Loucy (cell line): ENCODE data around the gene PIM3.

Experiments
- EZH2phosphoT487 ChIP-seq: fragments of 200-600 bp; IDR thresholded peaks from 2 replicates; pipeline ENCODE4 v1.6.1; 2018; ENCODE audit warnings: antibody characterized with exemption, mild to moderate bottlenecking, moderate library complexity, borderline replicate concordance
- TF ChIP-seq, protein P1 (sequence below): fragments of 200-600 bp; sonication (generic); conservative IDR thresholded peaks from 2 replicates; pipeline ENCODE4 v1.5.1; 2014; ENCODE audit warnings: mild to moderate bottlenecking, antibody characterized with exemption, low read length

DNA sequence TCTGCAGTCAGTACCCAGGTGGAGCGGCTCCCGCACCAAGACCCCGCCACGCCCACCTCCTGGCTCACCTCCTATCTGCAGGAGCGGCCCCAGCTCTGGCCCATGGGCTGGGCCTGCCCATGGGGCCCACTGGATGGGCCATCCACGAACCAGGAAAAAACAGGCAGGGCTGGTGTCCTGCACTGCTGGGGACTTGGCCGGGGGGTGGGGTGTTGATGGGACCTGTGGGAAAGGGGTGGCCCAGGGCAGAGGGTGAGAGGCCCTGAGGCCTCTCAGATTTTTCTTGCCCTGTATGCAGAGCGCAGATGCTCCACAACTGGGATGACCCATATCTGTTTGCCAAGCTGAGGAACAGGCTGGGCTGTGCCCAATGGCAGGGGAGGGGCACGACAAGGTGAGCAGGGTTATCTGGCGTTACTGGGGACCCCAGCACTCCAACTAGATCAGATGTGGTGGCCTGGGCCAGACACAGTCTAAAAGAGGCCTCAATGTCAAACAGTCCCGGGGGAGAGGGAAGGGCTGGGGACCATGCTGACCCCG is 2.7 kb upstream of the PIM3 start:
- TF ChIP-seq, protein P1, sequence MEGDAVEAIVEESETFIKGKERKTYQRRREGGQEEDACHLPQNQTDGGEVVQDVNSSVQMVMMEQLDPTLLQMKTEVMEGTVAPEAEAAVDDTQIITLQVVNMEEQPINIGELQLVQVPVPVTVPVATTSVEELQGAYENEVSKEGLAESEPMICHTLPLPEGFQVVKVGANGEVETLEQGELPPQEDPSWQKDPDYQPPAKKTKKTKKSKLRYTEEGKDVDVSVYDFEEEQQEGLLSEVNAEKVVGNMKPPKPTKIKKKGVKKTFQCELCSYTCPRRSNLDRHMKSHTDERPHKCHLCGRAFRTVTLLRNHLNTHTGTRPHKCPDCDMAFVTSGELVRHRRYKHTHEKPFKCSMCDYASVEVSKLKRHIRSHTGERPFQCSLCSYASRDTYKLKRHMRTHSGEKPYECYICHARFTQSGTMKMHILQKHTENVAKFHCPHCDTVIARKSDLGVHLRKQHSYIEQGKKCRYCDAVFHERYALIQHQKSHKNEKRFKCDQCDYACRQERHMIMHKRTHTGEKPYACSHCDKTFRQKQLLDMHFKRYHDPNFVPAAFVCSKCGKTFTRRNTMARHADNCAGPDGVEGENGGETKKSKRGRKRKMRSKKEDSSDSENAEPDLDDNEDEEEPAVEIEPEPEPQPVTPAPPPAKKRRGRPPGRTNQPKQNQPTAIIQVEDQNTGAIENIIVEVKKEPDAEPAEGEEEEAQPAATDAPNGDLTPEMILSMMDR: no peak
- TF ChIP-seq EZH2phosphoT487: no peak
